HG03565 (cell line): ENCODE measurements around the gene APOL4.
"Not testable (repeated sequence)": the region's sequence is repeated elsewhere in the genome, so short reads cannot be mapped to it uniquely, and the experiment has no call there.

Source experiments
- ATAC-seq: cut with Tn5 transposase; IDR thresholded peaks from one replicate; pipeline ENCODE4 v1.9.1; 2021; ENCODE audit warnings: mild to moderate bottlenecking, moderate library complexity; ENCODE audit not compliant: unreplicated experiment

Gene APOL4

DNA sequence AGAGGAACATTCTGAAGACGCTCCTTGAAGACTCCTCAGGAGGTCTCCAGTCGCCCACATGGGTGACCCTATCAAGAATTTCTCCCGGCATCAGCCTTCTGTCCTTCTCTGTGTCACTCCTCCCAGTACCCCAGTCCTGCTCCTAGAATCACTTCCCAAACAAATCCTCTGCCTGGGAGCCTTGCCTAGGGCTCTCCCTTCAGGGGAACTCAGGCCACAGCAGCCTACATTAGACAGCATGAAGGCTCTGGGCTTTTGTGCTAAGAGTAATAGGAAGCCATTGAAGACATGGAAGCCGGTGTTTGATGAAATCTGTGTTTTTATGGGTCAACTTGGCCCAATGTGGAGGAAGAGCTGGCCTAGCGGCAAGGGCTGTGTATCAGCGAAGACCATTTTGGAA is 13.7 kb downstream of the APOL4 start:
- not testable (repeated sequence) for ATAC-seq

GRCh38 chr22:36185828-36186624 is 15.6 kb downstream of the APOL4 start:
- no peak for ATAC-seq

DNA sequence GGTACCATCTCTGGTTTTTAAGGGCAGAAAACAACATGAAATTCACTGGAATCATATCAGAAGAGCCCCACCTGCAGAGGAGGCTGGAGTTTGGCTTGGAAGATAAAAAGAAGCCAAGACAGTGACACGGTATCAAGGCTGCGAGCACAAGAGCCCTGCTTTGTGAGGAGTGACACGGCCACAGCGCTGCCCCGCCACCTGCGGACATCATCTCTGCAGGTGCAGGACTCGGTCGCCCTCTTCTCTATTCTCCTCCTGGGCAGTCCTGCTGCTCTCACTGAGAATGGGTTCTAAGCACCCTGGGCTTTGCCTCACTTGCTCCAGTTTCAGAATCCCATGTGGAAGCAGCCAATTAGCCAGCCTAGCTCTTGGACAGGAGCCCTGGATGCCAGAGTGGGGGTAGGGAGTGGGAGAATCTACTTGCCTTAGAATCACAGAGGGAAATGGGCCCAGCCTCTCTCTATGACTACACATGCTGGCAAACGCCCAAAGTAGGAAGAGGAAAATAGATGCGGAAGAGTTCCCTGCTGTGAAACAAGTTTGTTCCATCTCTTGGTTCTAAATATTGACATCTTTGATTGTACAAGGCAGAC is 17.1 kb downstream of the APOL4 start:
- ATAC-seq: no peak

GRCh38 chr22:36183446-36183845 is 18.2 kb downstream of the APOL4 start:
- ATAC-seq: no peak

- no peak for ATAC-seq
These were observed 18.8 kb downstream of the APOL4 start for GRCh38 chr22:36182857-36183256.

DNA sequence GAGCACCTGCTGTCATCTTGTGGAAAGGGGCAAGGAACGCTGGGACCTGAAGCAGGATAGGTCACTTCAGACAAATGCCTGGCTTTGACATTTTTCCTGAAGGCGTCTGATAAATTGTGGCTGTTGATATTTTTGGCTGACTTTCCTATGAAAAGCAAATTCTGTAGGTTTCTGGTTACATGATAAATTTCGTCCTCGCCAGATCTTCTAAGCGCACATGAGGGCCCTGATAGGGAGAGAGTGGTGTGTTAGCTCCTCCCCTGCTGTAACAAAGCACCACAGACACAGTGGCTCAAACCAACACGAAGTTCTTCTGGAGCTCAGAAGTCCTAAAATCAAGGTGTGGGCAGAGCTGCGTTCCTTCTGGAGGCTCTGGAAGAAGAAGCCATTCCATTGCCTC is 19.6 kb downstream of the APOL4 start:
- ATAC-seq: no peak

- ATAC-seq: no peak
These were observed 20.7 kb downstream of the APOL4 start for GRCh38 chr22:36180928-36181327.

GRCh38 chr22:36180038-36180880 is 21.4 kb downstream of the APOL4 start:
- no peak for ATAC-seq

- ATAC-seq: no peak
These were observed 24.4 kb downstream of the APOL4 start for GRCh38 chr22:36177160-36177559.

- ATAC-seq: no peak
These were observed 25.7 kb downstream of the APOL4 start for GRCh38 chr22:36175892-36176291.

DNA sequence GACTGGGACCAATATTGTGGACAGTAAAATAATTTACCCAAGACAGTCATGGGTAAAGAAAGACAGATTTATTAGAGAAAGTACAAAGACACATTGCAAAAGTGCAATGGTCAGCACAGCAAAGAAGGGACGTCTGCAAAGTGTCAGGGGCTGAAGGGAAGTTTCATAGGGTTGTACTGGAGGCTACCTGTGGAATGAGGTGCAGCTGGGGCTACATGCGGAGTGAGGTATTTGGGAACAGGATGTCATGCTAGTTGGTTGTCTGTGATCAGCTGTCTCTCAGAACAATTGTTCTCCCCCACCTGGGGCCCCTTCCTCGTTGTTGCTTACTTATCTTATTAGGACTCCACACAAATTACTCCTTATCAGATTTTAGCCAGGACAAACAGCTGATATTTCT is 29.7 kb downstream of the APOL4 start:
- no peak for ATAC-seq

GRCh38 chr22:36166518-36167220 is 34.9 kb downstream of the APOL4 start:
- ATAC-seq: no peak

- ATAC-seq: no peak
These were observed 35.5 kb downstream of the APOL4 start for GRCh38 chr22:36166086-36166485.

GRCh38 chr22:36165141-36165540 is 36.5 kb downstream of the APOL4 start:
- ATAC-seq: no peak

DNA sequence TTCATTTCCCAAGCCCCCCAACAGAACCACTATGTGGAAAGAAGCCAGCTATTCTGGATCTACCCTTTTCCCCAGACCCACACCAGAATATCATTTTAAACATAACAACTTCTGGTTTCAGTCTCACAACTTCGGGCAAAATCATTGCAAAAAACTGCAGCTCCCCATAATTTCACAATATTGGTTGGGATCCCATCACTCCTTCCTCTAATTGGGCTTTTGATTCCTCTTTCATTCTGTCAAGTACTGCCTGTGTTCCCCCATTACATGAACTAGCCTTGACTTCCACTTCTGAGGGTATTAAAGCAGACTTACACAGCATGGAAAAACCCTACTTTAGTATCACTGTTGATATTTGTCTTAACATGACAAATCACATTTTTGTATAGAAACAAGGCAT is 37.0 kb downstream of the APOL4 start:
- ATAC-seq: no peak

DNA sequence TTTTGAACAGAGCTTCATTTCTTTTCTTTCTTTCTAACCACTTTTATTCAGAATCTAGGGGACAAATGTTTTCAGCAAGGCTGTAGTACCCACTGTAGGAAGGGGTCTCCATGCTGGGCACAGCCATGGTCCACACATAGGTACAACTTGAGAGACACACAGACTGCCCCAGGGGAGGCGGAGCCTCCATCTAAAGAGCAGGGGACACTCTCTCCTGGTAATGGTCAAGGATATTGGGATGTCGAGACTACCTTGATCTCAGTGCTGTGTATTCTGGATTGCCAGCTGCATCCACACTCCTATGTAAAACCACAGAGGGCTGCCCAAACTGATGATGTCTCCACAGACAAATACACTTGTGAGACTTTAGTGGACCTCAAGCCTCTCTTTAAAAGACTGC is 38.1 kb downstream of the APOL4 start:
- ATAC-seq: no peak

GRCh38 chr22:36162127-36163034 is 39.2 kb downstream of the APOL4 start:
- ATAC-seq: no peak

DNA sequence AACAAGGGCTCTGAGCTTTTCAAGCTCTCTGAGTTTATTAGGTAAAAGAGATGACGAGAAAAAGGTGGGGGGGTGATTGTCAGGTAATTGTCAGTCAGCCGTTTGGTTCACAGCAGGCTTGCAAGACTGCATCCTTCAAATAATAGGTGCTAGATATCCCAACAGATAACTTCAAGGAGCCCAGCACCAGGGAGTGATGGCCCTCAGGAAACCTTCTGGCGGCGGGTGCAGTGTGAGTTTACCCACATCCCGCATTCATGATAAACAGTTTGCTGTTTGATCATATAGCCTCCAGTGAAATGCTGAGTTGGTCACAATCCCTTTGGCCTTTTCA is 39.8 kb downstream of the APOL4 start:
- not testable (repeated sequence) for ATAC-seq

- no peak for ATAC-seq
These were observed 41.1 kb downstream of the APOL4 start, which contains the start of gene APOL3 for GRCh38 chr22:36160499-36160942. Gene APOL3 (minus strand): TSS chr22:36160755. CDS start chr22:36149055, 11,700 bp downstream.
